ENCODE results near the gene SPATA20.

Gene SPATA20

DNA sequence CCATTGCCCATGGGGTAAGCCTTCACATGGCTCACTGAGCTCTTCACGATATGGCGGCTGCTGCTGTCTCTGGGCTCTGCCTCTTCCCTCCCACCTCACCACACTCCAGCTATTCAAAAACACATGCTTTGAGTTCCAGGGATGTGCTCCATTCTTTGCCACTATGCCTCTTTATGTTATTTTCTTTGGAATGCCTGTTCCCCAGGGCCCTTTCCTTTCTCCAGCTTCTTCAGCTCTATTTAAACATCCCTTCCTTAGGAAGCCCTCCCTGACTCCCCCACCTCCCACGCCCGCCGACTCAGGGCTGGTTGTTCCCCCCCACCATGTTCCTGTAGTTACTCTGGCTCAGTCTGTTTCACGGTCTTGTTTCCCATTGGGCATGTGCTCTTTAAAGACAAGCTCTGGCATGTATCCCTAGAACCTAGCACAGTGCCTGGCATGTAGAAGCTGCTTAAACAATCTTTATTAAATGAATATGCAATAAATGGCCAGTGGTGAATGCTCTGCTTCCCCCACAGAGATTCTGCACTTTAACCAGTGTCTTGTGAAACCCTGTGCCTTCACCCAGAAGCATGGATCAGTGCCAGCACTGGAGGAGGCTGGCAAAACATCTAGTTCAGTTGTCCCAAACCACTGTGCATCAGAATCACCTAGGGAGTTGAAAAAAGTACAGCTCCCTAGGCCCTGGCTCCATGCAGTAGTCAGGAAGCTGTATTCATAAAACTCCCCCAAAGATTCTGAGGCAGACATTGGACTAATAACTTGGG lies 31.9 kb upstream of the SPATA20 start:
- DNase-seq (ENCODE audit: low spot score): no peak
- TF ChIP-seq, protein P1, sequence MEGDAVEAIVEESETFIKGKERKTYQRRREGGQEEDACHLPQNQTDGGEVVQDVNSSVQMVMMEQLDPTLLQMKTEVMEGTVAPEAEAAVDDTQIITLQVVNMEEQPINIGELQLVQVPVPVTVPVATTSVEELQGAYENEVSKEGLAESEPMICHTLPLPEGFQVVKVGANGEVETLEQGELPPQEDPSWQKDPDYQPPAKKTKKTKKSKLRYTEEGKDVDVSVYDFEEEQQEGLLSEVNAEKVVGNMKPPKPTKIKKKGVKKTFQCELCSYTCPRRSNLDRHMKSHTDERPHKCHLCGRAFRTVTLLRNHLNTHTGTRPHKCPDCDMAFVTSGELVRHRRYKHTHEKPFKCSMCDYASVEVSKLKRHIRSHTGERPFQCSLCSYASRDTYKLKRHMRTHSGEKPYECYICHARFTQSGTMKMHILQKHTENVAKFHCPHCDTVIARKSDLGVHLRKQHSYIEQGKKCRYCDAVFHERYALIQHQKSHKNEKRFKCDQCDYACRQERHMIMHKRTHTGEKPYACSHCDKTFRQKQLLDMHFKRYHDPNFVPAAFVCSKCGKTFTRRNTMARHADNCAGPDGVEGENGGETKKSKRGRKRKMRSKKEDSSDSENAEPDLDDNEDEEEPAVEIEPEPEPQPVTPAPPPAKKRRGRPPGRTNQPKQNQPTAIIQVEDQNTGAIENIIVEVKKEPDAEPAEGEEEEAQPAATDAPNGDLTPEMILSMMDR (IDR thresholded peaks at IDR 0.05; ENCODE audit: extremely low read depth, missing control alignments): no peak

DNA sequence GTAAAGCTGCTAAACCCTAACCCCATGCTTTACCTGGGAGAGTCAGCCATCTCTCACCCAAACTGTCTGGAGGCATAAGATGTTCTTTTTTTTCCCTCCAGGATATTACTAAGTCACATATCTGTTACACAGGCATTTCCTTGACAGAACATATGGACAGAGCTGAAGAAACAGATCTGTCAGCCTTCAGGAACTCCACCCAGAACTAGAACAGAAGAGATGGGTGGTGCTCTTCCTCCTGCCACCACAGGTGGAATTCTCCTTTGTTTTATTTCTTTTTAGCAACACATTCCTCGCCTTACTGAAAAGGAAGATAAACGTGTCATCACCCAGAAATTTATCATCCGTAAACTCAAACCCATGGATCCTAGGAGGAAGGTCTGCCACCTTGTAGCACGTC lies 30.0 kb upstream of the SPATA20 start:
- TF ChIP-seq, protein P1 (IDR thresholded peaks at IDR 0.05; ENCODE audit: extremely low read depth, missing control alignments): no peak
- no peak for DNase-seq (ENCODE audit: low spot score)

DNA sequence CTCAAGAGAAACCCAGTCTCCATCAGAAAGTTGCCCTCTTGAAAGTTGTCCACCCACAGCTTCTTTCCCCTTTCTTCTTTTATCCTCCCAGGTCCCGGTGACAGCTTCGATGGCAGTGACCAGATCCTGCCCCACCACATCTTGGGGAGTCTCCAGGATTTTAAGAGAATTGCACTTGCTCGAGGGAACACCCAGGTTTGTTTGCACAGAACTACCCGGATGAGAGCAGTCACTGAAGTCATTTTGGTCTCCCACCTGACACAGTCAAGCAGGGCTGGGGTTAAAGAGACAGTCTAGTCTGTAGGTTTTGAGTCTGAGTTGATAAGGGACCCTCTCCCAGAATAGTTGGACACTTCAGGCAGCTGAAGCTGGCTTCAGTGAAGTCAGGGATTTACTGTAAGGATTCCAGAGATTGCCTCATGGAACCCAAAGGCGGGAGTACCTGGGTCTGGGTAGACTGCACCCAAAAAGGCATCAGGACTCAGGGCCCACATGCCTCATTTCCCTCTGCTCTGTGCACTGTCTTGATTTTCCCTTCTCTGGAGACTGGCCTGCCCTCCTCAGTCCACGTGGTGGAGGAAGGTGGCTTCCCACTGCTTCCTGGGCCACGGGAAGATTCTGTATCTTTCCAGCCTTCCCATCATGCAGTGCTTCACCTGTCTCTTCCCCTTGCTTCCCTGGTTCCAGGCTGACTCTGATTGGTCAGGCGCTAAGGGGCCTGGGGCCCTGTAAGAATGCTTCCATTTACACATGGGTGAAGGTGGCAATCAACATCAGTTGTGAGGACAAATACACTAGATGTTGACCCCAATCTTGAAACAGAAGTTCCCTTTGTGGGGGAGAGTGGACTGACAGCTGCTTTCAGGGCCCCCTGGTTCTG lies 29.2 kb upstream of the SPATA20 start:
- TF ChIP-seq, protein P1 (IDR thresholded peaks at IDR 0.05; ENCODE audit: extremely low read depth, missing control alignments): no peak
- DNase-seq (ENCODE audit: low spot score): no peak

DNA sequence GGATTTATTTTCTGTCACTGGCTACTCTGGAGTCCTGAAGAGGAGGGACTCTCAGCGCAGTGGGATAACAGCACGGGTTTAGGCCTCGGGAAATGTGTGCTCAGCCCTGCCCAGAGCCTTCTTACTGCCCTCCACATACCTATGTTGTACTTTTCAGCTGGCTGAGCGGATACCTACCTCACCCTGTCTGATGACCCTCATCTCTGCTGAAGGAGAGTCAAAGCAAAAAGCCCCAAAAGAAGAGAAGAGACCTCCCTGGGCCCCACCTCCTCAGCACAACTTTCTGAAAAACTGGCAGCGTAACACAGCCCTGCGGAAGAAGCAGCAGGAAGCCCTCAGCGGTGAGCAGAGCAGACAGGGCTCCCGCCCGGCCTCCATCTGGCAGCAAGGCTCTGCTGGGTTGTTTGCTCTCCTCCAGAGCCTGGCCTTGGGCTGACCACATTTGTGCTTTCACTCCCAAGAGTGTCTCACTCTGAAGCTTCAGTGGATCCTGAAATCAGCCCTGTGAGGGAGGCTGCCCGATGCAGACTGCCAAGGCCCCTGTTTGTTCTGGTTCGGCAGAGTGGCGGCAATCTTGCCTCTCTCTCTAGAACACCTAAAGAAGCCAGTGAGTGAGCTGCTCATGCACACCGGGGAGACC lies 28.5 kb upstream of the SPATA20 start:
- no peak for DNase-seq (ENCODE audit: low spot score)
- TF ChIP-seq, protein P1 (IDR thresholded peaks at IDR 0.05; ENCODE audit: extremely low read depth, missing control alignments): no peak

DNA sequence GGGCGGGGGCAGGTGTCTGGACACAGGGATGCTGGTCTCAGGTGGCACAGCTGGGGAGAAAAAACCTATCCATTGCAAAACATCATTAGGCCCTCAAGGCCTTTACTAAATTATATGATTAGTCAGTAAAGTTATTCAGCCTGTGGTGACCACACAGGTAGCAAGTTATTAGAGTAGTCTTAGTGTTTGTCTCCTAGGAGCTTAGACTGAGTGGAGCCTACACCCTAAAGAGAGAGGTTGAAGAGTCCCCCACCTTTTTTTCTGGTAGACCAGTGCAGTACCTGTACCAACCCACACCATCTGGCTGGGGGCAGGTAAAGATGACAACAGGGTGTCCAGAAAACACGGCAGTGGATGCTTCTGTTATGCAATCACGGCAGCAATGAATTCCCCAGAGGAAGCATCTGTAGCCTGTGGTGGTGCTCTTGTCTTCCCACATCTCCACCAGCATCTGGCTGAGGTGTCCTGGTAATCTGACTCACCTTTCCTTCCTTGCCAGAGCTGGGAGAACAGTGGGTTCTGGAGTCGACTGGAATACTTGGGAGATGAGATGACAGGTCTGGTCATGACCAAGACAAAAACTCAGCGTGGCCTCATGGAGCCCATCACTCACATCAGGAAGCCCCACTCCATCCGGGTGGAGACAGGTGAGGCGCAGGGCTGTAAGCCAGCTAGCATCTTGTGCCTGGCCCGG lies 27.7 kb upstream of the SPATA20 start:
- TF ChIP-seq, protein P1 (IDR thresholded peaks at IDR 0.05; ENCODE audit: extremely low read depth, missing control alignments): no peak
- DNase-seq (ENCODE audit: low spot score): no peak

DNA sequence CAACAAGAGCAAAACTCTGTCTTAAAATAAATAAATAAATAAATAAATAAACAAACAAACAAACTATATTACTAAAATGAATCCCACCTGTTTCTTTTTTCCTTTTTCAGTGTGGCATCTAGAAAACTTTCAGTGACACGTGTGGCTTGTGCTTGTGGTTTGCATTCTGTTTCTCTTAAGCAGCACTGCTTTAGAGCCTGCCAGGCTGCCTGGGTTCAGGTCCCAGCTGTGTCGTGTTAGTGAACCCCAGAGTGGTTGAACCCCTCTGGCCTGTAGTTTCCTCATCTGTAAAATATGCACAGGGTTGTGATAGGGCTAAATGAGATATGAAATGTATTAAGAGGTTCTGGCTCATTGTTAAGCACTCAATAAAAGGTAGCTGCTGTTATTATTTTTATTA lies 26.5 kb upstream of the SPATA20 start:
- TF ChIP-seq, protein P1 (IDR thresholded peaks at IDR 0.05; ENCODE audit: extremely low read depth, missing control alignments): no peak
- DNase-seq (ENCODE audit: low spot score): no peak

Measured in GM20000 (cell line).